Posterior cingulate gyrus (tissue), 11 donors: ENCODE results near the gene NME4.

ENCODE experiments used
- DNase-seq, 10 donors: peaks; one replicate each; pipeline versions ENCODE4 v3.0.0 to v3.0.0-alpha.2; 2020 to 2021; ENCODE audit warnings: mixed read lengths in 3 of 10
- intact Hi-C: fragments of 100-400 bp; cut with DNase I; formaldehyde crosslinking; loops from one replicate; pipeline ENCODE4 v1.15.1; 2023

The NME4 gene

GRCh38 chr16:424033-424622 lies 27.1 kb downstream of the NME4 start:
- DNase-seq = peak; percentile 36 to 96 (median 72)
- intact Hi-C loops = no loop called here

- intact Hi-C loops = loop anchor here (5.0 kb wide), 1 partner anchor 48 kb away; no protein-coding TSS in a partner anchor
- DNase-seq = peak in 9 of 10 donors; percentile 26 to 91 (median 40)
These were observed 27.7 kb downstream of the NME4 start for GRCh38 chr16:424623-425081.

- intact Hi-C loops = loop anchor here (5.0 kb wide), 1 partner anchor 47 kb away; no protein-coding TSS in a partner anchor
- DNase-seq = peak; percentile 73 to 98 (median 86)
These were observed 28.2 kb downstream of the NME4 start, which contains the start of gene RAB11FIP3 for GRCh38 chr16:425082-425718. RAB11FIP3 (plus strand) TSS chr16:425649; CDS start chr16:426007, 358 bp downstream.

- intact Hi-C loops = loop anchor here (5.0 kb wide), 1 partner anchor 47 kb away; no protein-coding TSS in a partner anchor
- DNase-seq = peak in 1 of 10 donors; percentile 70
These were observed 28.7 kb downstream of the NME4 start for GRCh38 chr16:425740-426114.

GRCh38 chr16:426115-426905 lies 29.3 kb downstream of the NME4 start:
- peak in 4 of 10 donors; percentile 6 to 86 (median 52) for DNase-seq
- intact Hi-C loops = loop anchor here (5.0 kb wide), 1 partner anchor 46 kb away; no protein-coding TSS in a partner anchor

- DNase-seq = peak in 1 of 10 donors; percentile 82
- intact Hi-C loops = loop anchor here (5.0 kb wide), 1 partner anchor 45 kb away; no protein-coding TSS in a partner anchor
These were observed 29.9 kb downstream of the NME4 start for GRCh38 chr16:426906-427249.

GRCh38 chr16:427250-427649 lies 30.3 kb downstream of the NME4 start:
- intact Hi-C loops = loop anchor here (5.0 kb wide), 1 partner anchor 45 kb away; no protein-coding TSS in a partner anchor

GRCh38 chr16:430904-431303 lies 33.9 kb downstream of the NME4 start:
- intact Hi-C loops = no loop called here

More at GRCh38 chr16:427250-427649, 30.3 kb downstream of the NME4 start:
- peak in 2 of 10 donors; percentile 44 to 57 for DNase-seq

GRCh38 chr16:440627-441026 lies 43.6 kb downstream of the NME4 start:
- no peak for DNase-seq
- intact Hi-C loops = no loop called here

More at GRCh38 chr16:430904-431303, 33.9 kb downstream of the NME4 start:
- no peak for DNase-seq

GRCh38 chr16:441447-441846 lies 44.4 kb downstream of the NME4 start:
- intact Hi-C loops = no loop called here
- DNase-seq = no peak

- no peak for DNase-seq
- intact Hi-C loops = no loop called here
These were observed 46.0 kb downstream of the NME4 start for GRCh38 chr16:442976-443375.

- intact Hi-C loops = no loop called here
- DNase-seq = no peak
These were observed 47.0 kb downstream of the NME4 start for GRCh38 chr16:444027-444426.

GRCh38 chr16:445566-445965 lies 48.6 kb downstream of the NME4 start:
- no peak for DNase-seq
- intact Hi-C loops = no loop called here
